GM21528 (cell line): ENCODE results near the gene PCDHGB3.
"Not testable (repeated sequence)": the region's sequence is repeated elsewhere in the genome, so short reads cannot be mapped to it uniquely, and the experiment has no call there.

Source experiments
- ATAC-seq: cut with Tn5 transposase; IDR thresholded peaks from one replicate; pipeline ENCODE4 v1.9.1; 2021; ENCODE audit warnings: mild to moderate bottlenecking, moderate library complexity; ENCODE audit not compliant: unreplicated experiment, low FRiP score

PCDHGB3 gene

DNA sequence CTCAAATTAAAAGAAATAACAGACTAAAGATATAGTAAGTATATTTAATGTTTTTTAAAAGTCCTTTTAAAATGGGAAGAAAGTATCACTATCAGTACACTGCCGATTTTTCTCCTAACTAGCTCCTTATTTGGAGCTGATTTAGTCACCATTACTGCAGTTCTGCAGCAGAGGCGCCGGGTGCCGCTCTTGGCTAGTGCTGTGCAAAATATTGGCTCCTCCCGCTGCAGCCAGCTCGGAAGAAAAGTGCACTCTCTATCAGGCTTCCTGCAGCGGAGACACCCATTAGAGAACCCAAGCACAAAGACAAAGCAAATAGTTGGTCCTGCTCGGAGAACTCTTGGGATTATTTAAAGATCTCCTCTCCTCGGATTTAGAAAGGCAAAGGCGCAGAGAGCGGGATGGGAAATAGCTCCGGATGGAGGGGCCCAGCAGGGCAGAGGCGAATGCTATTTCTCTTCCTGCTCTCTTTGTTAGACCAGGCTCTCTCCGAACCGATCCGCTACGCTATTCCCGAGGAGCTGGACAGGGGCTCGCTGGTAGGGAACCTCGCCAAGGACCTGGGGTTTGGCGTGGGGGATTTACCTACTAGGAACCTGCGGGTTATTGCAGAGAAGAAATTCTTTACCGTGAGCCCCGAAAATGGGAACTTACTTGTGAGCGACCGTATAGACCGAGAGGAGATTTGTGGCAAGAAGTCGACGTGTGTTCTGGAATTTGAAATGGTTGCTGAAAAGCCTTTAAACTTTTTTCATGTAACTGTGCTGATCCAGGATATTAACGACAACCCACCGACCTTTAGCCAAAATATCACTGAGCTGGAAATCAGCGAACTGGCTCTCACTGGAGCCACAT lies at the start of gene PCDHGB3:
Gene PCDHGB3, plus strand, starts transcription at position 249 of the 855 bp plus-strand sequence. Its CDS starts 153 bp downstream, at position 402.
- ATAC-seq = peak; percentile 57

DNA sequence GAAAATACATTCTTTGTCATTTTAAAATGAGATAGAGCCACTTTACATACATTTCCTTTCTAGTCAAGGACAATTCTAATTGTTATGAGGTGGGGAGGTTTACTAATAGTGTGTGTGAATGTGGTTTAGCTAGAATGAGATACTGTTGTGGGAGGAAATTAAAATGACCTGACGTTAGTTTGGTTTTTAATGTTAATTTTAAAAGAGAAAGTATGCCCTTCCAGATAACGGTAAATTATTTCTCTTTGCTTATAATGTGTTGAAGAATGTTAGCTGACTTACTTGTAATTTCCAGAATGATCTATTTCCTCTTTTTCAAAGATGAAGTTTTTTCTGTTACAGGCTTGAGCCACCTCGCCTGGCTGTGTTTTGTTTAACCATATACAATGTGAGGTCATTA lies 47.8 kb upstream of the PCDHGB3 start:
- ATAC-seq = no peak

DNA sequence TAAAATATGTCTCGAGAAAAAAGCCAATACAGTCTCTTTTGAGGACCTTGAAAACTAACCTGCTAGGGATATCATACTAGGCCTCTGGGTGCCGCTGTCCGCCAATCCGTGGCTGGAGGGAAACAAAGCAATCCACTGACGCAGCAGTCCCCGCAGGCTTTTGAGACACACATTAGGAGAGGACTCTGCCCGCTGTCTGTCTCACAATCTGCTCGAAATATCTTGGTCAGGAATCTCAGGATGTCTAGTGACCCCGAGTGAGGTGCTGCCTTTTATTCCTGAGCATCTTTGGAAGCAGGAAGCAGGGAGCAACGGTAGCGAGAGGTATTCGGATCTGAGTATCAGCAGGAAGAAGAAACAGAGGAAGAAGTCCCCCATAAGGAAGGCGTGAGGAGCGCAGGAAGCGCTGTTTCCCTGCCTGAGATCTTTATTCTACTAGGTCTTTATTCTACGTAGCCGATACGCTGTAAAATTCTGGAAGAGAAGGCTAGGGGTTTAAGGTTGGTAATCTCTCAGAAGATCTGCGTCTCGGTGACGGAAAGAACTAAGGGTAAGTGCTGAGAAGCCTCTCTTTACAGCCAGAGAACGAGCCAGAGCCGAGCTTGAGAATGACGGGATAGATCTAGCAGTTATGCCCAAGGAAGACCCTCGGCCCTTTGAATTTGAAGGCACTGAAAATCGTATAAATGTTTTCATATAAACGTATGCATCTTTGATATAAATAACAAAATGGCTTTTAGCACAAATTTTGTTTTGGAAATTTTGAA lies 43.8 kb upstream of the PCDHGB3 start:
- ATAC-seq = peak; percentile 67

DNA sequence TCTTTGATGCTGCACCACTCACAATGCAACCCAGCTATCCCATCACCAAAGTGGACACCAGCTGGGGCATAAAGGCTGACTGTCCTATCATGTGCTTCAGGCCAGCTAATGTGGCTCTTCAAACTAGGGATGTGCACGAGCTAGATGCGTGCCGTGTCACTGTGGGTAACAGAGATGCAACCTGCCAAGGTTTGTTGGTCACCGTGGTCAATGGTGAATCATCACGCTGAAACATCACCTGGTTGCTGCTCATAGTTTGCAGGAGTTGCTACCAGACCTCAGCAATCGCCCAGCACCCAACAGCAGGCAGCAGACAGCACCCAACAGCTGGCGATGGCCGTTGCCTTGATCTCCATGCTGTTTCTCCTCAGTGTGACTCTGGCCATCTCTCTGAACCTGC lies 41.8 kb upstream of the PCDHGB3 start:
- ATAC-seq = no peak

DNA sequence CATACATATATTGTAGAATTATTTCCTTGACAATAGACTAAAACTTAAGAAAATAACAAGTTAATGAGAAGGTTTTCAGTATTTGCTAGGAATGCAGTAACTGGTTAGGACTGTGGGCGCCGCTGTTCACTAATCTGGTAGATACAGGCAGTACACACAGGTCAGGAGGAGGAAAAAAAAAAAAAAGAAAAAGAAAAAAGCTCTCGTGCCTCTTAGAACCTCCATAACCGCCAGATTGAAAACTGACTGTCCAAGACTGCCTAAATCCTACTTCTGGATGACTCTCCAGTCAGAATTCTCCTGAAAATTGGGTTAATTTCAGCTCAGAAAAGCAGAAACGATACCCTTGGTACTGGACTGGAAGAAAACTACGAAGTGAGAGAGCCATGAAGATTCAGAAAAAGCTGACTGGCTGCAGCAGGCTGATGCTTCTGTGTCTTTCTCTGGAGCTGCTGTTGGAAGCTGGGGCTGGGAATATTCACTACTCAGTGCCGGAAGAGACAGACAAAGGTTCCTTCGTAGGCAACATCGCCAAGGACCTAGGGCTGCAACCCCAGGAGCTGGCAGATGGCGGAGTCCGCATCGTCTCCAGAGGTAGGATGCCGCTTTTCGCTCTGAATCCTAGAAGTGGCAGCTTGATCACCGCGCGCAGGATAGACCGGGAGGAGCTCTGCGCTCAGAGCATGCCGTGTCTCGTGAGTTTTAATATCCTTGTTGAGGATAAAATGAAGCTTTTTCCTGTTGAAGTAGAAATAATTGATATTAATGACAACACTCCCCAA lies 39.6 kb upstream of the PCDHGB3 start, which contains the start of gene PCDHGA1:
Gene PCDHGA1, plus strand, starts transcription at position 216 of the 782 bp plus-strand sequence.
- no peak for ATAC-seq

DNA sequence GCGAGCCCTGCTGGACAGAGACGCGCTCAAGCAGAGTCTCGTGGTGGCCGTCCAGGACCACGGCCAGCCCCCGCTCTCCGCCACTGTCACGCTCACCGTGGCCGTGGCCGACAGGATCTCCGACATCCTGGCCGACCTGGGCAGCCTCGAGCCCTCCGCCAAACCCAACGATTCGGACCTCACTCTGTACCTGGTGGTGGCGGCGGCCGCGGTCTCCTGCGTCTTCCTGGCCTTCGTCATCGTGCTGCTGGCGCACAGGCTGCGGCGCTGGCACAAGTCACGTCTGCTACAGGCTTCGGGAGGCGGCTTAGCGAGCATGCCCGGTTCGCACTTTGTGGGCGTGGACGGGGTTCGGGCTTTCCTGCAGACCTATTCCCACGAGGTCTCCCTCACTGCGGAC lies 37.5 kb upstream of the PCDHGB3 start:
- ATAC-seq = not testable (repeated sequence)

DNA sequence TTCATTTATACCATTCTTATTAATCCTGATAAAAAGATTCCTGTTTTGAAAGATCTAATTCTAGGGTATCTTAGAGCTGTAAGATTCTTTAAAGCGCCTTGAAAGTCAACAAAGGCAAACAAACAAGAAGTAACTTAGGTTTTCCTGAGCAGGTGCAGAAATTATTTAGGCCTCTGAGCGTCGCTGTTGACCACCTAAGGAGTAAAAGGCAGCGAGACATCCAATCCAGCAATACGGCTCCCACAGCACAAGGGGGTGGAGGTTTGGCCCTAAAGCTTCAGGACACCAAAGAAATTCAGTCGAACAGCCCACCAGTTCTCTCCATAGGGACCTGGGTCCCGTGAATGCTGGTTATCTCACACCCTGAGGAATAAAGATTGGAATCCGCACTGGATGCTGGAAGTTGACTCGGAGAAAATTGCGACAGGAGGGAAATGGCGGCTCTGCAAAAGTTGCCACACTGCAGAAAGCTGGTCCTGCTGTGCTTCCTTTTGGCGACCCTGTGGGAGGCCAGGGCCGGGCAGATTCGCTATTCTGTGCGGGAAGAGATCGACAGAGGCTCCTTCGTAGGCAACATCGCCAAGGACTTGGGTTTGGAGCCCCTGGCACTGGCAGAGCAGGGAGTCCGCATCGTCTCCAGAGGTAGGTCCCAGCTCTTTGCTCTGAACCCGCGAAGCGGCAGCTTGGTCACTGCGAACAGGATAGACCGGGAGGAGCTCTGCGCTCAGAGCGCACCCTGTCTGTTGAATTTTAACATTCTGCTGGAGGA lies 31.3 kb upstream of the PCDHGB3 start, which contains the start of gene PCDHGA2:
Gene PCDHGA2, plus strand, starts transcription at position 223 of the 769 bp plus-strand sequence.
- ATAC-seq = no peak

DNA sequence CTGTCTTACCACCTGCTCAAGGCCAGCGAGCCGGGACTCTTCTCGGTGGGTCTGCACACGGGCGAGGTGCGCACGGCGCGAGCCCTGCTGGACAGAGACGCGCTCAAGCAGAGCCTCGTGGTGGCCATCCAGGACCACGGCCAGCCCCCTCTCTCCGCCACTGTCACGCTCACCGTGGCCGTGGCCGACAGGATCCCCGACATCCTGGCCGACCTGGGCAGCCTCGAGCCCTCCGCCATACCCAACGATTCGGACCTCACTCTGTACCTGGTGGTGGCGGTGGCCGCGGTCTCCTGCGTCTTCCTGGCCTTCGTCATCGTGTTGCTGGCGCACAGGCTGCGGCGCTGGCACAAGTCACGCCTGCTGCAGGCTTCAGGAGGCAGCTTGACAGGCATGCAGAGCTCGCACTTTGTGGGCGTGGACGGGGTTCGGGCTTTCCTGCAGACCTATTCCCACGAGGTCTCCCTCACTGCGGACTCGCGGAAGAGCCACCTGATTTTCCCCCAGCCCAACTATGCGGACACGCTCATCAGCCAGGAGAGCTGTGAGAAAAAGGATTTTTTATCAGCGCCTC lies 29.2 kb upstream of the PCDHGB3 start:
- not testable (repeated sequence) for ATAC-seq

DNA sequence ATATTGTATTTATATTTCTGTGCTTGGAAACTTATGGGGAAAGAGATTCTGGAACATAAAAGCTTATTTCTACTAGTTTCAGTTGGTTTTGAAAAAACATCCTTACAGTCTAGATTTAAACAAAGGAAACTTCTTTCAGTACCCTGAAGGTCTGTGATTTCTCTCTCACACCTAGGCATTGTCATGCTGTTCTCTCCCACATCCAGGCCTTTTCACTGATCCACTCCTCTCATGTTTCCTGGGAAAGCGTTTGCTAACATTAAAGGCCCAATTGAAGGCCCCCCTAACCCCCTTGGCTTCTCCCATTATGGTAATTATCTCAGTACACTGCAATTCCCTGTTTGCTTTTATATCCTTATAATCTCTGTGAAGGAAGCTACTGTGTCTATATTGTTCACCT lies 27.3 kb upstream of the PCDHGB3 start:
- ATAC-seq = no peak

DNA sequence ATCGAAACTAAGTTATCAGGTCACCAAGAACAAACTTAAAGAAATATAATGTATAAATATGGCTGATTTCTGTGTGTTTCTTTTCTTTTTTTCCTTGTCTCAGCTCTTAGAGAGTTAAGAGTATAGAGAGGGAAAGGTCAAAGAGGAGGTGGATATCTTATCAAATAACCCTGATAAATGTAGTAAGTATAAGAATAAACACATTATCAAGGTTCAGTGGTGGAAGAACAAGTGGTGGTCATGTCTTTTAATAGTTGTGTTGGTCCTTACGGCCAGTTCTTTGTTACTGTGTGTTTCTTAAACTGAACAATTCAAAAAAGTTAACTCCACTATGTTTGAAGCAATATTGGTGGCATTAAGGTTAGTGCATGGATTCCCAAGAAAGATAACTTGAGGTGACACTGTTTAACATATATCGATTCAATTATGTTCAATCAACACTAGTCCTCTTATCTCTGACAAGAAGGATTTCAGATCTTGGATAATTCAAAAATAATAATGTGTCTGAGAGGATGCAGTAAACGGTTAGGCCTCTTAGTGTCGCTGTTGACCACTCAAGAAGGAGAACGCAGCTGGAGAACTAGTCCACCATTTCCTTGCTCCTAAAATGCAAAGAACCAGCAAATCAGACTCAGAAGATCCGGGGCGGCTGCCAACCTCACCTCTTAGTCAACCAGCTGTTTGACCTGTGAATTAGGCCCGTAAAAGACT lies 26.6 kb upstream of the PCDHGB3 start, which contains the start of gene PCDHGA3:
Gene PCDHGA3, plus strand, starts transcription at position 588 of the 711 bp plus-strand sequence. CDS start 205 bp downstream, outside the sequence.
- no peak for ATAC-seq

DNA sequence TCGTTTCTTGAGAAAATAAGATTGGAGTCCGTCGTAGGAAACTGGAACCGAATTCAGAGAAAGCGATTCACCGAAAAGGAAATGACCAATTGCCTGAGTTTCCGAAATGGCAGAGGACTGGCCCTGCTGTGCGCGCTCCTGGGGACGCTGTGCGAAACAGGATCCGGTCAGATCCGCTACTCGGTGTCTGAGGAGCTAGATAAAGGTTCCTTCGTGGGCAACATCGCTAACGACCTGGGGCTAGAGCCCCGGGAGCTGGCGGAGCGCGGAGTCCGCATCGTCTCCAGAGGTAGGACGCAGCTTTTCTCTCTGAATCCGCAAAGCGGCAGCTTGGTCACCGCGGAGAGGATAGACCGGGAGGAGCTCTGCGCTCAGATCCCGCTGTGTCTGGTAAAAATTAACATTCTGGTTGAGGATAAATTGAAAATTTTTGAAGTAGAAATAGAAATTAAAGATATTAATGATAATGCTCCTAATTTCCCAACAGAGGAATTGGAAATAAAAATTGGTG lies 26.0 kb upstream of the PCDHGB3 start:
- no peak for ATAC-seq

DNA sequence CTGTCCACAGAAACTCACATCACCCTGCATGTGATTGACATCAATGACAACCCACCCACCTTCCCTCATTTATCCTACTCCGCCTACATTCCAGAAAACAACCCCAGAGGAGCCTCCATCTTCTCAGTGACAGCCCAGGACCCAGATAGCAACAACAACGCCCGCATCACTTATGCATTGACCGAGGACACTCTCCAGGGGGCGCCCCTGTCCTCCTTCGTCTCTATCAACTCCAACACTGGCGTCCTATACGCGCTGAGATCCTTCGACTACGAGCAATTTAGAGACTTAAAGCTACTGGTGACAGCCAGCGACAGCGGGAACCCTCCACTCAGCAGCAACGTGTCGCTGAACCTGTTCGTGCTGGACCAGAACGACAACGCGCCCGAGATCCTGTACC lies 24.7 kb upstream of the PCDHGB3 start:
- ATAC-seq = no peak

DNA sequence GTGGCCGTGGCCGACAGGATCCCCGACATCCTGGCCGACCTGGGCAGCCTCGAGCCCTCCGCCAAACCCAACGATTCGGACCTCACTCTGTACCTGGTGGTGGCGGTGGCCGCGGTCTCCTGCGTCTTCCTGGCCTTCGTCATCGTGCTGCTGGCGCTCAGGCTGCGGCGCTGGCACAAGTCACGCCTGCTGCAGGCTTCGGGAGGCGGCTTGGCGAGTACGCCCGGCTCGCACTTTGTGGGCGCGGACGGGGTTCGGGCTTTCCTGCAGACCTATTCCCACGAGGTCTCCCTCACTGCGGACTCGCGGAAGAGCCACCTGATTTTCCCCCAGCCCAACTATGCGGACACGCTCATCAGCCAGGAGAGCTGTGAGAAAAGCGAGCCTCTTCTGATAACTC lies 24.0 kb upstream of the PCDHGB3 start:
- not testable (repeated sequence) for ATAC-seq

DNA sequence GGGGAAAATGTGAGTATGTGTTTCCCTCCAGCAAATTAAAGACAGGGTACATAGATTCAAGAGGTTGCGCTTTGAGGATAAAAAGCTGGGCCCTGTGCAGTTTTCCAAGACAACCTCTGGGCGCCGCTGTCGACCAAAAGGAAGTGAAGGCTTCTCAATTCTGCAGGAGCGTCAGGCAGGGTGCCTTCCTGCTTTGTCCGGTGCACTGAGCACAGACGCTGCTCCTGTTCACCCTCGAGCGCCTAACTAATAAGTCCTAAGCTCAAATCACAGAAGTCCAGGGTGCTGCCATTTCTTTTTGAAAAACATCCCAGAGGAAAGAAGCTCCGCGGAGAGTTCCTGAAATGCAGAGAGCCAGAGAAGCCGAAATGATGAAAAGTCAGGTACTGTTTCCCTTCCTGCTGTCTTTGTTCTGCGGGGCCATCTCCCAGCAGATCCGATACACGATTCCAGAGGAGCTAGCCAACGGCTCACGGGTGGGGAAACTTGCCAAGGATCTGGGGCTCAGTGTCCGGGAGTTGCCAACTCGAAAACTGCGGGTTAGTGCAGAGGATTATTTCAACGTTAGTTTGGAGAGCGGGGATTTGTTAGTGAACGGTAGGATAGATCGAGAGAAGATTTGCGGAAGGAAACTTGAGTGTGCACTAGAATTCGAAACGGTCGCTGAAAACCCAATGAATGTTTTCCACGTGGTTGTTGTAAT lies 20.0 kb upstream of the PCDHGB3 start, which contains the start of gene PCDHGB1:
Gene PCDHGB1, plus strand, starts transcription at position 183 of the 703 bp plus-strand sequence. Its CDS starts 162 bp downstream, at position 345.
- peak; percentile 55 for ATAC-seq

DNA sequence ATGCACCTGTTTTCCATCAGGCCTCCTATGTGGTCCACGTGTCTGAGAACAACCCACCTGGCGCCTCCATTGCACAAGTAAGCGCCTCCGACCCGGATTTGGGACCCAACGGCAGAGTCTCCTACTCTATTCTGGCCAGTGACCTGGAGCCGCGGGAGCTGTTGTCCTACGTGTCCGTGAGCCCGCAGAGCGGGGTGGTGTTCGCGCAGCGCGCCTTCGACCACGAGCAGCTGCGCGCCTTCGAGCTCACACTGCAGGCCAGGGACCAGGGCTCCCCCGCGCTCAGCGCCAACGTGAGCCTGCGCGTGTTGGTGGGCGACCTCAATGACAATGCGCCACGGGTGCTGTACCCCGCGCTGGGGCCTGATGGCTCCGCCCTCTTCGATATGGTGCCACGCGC lies 18.5 kb upstream of the PCDHGB3 start:
- no peak for ATAC-seq

DNA sequence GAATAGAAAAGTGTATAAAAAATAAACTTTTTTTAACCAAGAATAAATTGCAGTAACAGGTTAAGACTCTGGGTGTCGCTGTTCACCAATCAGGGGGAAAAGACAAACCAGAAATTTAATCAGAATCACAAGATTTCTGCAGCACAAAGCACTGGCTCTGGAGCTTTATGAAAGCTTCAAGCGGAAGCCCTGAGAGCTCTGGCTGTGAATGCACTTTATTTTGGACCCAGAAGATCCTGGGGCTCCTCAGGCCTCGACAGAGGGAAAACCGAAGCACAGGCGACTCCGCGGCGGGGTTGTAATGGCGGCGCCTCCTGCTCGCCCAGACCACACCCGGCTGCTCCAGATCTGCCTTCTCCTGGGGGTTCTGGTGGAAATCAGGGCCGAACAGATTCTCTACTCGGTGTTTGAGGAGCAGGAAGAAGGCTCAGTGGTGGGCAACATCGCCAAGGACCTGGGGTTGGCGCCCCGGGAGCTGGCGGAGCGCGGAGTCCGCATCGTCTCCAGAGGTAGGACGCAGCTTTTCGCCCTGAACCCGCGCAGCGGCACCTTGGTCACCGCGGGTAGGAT lies 15.1 kb upstream of the PCDHGB3 start, which contains the start of gene PCDHGA4:
Gene PCDHGA4, plus strand, starts transcription at position 122 of the 570 bp plus-strand sequence. Its CDS starts 87 bp downstream, at position 209.
- ATAC-seq = no peak

DNA sequence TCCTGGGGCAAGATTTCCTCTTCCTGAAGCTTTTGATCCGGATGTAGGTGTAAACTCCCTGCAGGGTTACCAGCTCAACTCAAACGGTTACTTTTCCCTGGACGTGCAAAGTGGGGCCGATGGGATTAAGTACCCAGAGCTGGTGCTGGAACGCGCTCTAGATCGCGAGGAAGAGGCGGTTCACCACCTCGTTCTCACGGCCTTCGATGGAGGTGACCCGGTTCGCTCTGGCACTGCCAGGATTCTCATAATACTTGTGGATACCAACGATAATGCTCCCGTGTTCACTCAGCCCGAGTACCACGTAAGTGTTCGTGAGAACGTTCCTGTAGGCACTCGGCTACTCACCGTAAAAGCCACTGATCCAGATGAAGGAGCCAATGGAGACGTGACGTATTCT lies 14.4 kb upstream of the PCDHGB3 start:
- ATAC-seq = no peak
